MM.1S (cell line): ENCODE results near the gene SLC35E4.

ENCODE experiments used
- DNase-seq: peaks from one replicate; pipeline ENCODE4 v3.0.0-alpha.2; 2015
- H2AFZ ChIP-seq: fragments of 300-600 bp; sonication (generic); 2 replicates; pipeline ENCODE4 v1.6.0; 2016; ENCODE audit warnings: antibody characterized with exemption, low read length
- H3F3A ChIP-seq: fragments of 300-600 bp; sonication (generic); 2 replicates; pipeline ENCODE4 v1.6.1; 2016; ENCODE audit warnings: mild to moderate bottlenecking, antibody characterized with exemption, low read length, moderate library complexity, mixed read lengths; ENCODE audit not compliant: insufficient read depth
- H3K27ac ChIP-seq: fragments of 300-600 bp; sonication (generic); 2 replicates; pipeline ENCODE4 v1.5.1; 2016; ENCODE audit warnings: mild to moderate bottlenecking, low read length
- H3K27me3 ChIP-seq: fragments of 300-600 bp; sonication (generic); replicated peaks from 2 replicates; pipeline ENCODE4 v1.6.0; 2016; ENCODE audit warnings: low read length; ENCODE audit not compliant: insufficient read depth
- H3K36me3 ChIP-seq: fragments of 300-600 bp; sonication (generic); replicated peaks from 2 replicates; pipeline ENCODE4 v1.6.1; 2016; ENCODE audit warnings: mild to moderate bottlenecking, low read length, mixed read lengths; ENCODE audit not compliant: insufficient read depth
- H3K4me1 ChIP-seq: fragments of 300-600 bp; sonication (generic); 2 replicates; pipeline ENCODE4 v1.6.1; 2016; ENCODE audit warnings: low read length, mixed read lengths
- H3K4me2 ChIP-seq: fragments of 300-600 bp; sonication (generic); 2 replicates; pipeline ENCODE4 v1.6.0; 2016; ENCODE audit warnings: low read depth, low read length
- H3K4me3 ChIP-seq: fragments of 300-600 bp; sonication (generic); 2 replicates; pipeline ENCODE4 v1.5.1; 2016; ENCODE audit warnings: low read length, mixed read lengths
- H3K79me2 ChIP-seq: fragments of 300-600 bp; sonication (generic); 2 replicates; pipeline ENCODE4 v1.6.1; 2016; ENCODE audit warnings: mixed run types, low read length, mixed read lengths
- H3K9ac ChIP-seq: fragments of 300-600 bp; sonication (generic); 2 replicates; pipeline ENCODE4 v1.6.1; 2016; ENCODE audit warnings: low read length, mixed read lengths
- H3K9me2 ChIP-seq: fragments of 300-600 bp; sonication (generic); replicated peaks from 2 replicates; pipeline ENCODE4 v1.6.1; 2016; ENCODE audit warnings: mild to moderate bottlenecking, low read length, mixed read lengths; ENCODE audit not compliant: insufficient read depth
- H3K9me3 ChIP-seq: fragments of 300-600 bp; sonication (generic); replicated peaks from 2 replicates; pipeline ENCODE4 v1.6.1; 2016; ENCODE audit warnings: mild to moderate bottlenecking, low read length, mixed read lengths; ENCODE audit not compliant: insufficient read depth
- H4K20me1 ChIP-seq: fragments of 300-600 bp; sonication (generic); 2 replicates; pipeline ENCODE4 v1.6.1; 2016; ENCODE audit warnings: mild to moderate bottlenecking, low read length, moderate library complexity, mixed read lengths; ENCODE audit not compliant: insufficient read depth
- EZH2 ChIP-seq: fragments of 300-600 bp; sonication (generic); optimal IDR thresholded peaks from 2 replicates; pipeline ENCODE3; 2017; ENCODE audit warnings: low read depth, mild to moderate bottlenecking, antibody characterized with exemption, low read length, mixed read lengths
- EZH2phosphoT487 ChIP-seq: fragments of 300-600 bp; sonication (generic); IDR thresholded peaks from 2 replicates; pipeline ENCODE4 v1.6.1; 2018; ENCODE audit warnings: antibody characterized with exemption, low read length
- TF ChIP-seq, protein P1 (sequence below): fragments of 300-600 bp; sonication (generic); IDR thresholded peaks from 2 replicates; pipeline ENCODE4 v1.5.1; 2016; ENCODE audit warnings: antibody characterized with exemption, low read length, mixed read lengths

The SLC35E4 gene

DNA sequence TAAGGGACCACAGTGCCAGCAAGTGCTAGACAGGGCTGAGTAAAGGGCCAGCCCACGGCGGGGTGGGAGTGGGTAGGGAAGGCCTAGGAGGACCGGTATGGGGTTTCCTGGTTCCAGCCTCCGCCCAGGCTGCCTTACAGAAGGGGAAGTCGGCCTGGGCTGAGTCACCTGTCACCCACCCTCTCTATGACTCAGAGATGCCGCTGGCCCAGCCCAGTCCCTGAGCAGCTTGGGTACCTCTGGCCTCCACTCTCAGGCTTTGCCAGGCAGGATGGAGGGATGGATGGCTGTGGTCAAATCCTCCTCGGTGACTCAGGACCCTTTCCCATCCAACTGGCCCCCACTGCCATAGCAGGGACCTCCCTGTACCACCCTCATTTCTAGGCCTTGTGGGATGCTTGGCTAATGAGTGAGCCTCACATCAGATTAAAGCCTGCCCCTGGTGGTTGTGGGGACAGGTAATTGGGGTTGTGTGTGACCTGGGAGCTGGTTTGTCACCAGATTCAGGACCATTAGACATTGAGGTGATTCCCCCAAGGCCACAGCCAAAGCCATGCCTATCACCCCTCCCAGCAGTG lies 13.9 kb downstream of the SLC35E4 start:
- Histone ChIP-seq H3K9me2 (no peaks in the 10 kb centered on the region), H2AFZ (no peak overlapping the region), H3K36me3 (no peaks in the 10 kb centered on the region), H3K9ac (no peak overlapping the region), H4K20me1 (no peaks in the 10 kb centered on the region), H3K9me3 (no peaks in the 10 kb centered on the region), H3K4me2 (no peak overlapping the region), H3K4me1 (no peaks in the 10 kb centered on the region), H3K27me3 (no peaks in the 10 kb centered on the region), H3K4me3 (no peak overlapping the region), H3F3A (no peaks in the 10 kb centered on the region), H3K79me2 (no peaks in the 10 kb centered on the region), H3K27ac (no peak overlapping the region)
- no peak for DNase-seq
- TF ChIP-seq EZH2 (no peak), EZH2phosphoT487 (no peak)
- TF ChIP-seq, protein P1, sequence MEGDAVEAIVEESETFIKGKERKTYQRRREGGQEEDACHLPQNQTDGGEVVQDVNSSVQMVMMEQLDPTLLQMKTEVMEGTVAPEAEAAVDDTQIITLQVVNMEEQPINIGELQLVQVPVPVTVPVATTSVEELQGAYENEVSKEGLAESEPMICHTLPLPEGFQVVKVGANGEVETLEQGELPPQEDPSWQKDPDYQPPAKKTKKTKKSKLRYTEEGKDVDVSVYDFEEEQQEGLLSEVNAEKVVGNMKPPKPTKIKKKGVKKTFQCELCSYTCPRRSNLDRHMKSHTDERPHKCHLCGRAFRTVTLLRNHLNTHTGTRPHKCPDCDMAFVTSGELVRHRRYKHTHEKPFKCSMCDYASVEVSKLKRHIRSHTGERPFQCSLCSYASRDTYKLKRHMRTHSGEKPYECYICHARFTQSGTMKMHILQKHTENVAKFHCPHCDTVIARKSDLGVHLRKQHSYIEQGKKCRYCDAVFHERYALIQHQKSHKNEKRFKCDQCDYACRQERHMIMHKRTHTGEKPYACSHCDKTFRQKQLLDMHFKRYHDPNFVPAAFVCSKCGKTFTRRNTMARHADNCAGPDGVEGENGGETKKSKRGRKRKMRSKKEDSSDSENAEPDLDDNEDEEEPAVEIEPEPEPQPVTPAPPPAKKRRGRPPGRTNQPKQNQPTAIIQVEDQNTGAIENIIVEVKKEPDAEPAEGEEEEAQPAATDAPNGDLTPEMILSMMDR = no peak

DNA sequence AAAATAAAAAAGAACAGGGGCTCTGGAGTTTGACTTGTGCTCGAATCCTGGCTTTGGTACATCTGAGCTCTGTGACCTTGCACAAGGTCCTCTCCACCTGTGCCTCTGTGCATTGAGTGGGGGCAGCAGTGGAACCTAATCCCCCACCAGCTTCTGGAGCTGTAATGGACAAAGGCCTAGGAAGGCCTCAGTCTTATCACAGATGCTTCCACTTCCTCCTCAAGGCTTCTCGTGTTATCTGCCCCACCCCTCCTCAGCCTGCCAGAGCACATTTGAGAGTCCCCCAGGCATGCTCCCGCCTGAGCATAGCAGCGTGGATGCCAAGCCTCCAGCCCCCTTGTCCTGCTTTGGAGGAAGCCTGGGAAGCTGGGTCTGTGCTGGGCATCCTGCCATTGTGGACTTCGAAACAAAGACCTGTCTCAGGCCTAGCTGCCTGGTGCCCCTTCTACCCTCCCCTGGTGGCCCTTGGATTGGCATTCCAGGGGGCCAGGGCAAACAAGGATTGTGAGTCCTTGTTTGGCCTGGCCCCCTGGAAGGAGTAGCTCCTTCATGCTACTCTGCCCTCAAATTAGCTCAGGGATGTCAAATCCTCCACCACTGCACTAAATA lies 15.0 kb downstream of the SLC35E4 start:
- H3K9me2 ChIP-seq = no peaks in the 10 kb centered on the region
- H2AFZ ChIP-seq = no peak overlapping the region
- no peak overlapping the region for H3K9ac ChIP-seq
- no peaks in the 10 kb centered on the region for H3K9me3 ChIP-seq
- H4K20me1 ChIP-seq = no peaks in the 10 kb centered on the region
- H3K36me3 ChIP-seq = no peaks in the 10 kb centered on the region
- H3K79me2 ChIP-seq = no peaks in the 10 kb centered on the region
- no peak overlapping the region for H3K27ac ChIP-seq
- no peak overlapping the region for H3K4me3 ChIP-seq
- no peaks in the 10 kb centered on the region for H3K27me3 ChIP-seq
- TF ChIP-seq, protein P1 = no peak
- TF ChIP-seq EZH2 = no peak
- no peak for TF ChIP-seq EZH2phosphoT487
- no peak overlapping the region for H3K4me2 ChIP-seq
- H3K4me1 ChIP-seq = no peaks in the 10 kb centered on the region
- no peak for DNase-seq
- no peaks in the 10 kb centered on the region for H3F3A ChIP-seq

DNA sequence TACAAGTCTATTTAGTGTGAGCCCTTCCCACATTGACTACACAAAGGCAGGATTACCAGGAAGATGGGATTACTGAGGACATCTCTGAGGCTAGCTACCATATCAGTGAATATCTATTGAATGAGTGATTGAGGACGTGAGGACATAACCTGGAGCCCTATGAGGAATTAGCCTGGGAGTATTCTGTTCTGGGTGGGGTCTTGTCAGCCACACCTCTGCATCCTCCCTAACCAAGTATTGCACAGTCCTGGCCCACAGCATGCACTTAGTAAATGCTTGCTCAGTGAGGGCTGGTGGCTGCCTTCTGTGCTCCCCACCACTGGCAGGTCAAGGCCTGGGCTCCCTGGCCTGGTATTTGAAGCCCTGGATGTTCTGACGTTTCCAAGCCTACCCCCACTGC lies 17.3 kb downstream of the SLC35E4 start:
- Histone ChIP-seq H3K79me2 (no peaks in the 10 kb centered on the region), H3K4me1 (no peaks in the 10 kb centered on the region), H3K27ac (no peak overlapping the region), H3K4me3 (no peak overlapping the region), H4K20me1 (no peaks in the 10 kb centered on the region), H3F3A (no peaks in the 10 kb centered on the region), H3K9ac (no peak overlapping the region), H3K4me2 (no peak overlapping the region), H2AFZ (no peak overlapping the region), H3K27me3 (no peaks in the 10 kb centered on the region), H3K9me2 (no peaks in the 10 kb centered on the region), H3K9me3 (no peaks in the 10 kb centered on the region), H3K36me3 (no peaks in the 10 kb centered on the region)
- no peak for DNase-seq
- no peak for TF ChIP-seq EZH2
- TF ChIP-seq, protein P1 = no peak
